ENCODE data around the gene ZNF500.

The ZNF500 gene

GRCh38 chr16:4767872-4768548, 1.0 kb upstream of the ZNF500 start:
- peak; percentile 16 for DNase-seq
- Histone ChIP-seq H3F3A (ENCODE audit: insufficient read depth, low read length) (peaks cover 17% of the 10 kb centered on the region; the same call in 1 of the 2 replicates), H3K9me2 (replicated peaks; ENCODE audit: insufficient read depth, low read length) (no peaks in the 10 kb centered on the region), H3K36me3 (replicated peaks; ENCODE audit: insufficient read depth, low read length) (no peaks in the 10 kb centered on the region), H3K4me3 (ENCODE audit: low read length) (peak overlapping the region; percentile 62), H3K9me3 (replicated peaks; ENCODE audit: insufficient read depth, low read length) (no peaks in the 10 kb centered on the region), H3K9ac (ENCODE audit: low read length) (peak overlapping the region; percentile 10; the same call in 1 of the 2 replicates), H3K27me3 (replicated peaks; ENCODE audit: insufficient read depth, low read length) (no peaks in the 10 kb centered on the region), H3K4me2 (ENCODE audit: low read depth, low read length) (peak overlapping the region; percentile 94), H4K20me1 (ENCODE audit: insufficient read depth, low read length) (no peaks in the 10 kb centered on the region), H3K4me1 (ENCODE audit: low read length) (peaks cover 10% of the 10 kb centered on the region; the same call in 1 of the 2 replicates), H3K27ac (ENCODE audit: low read length) (no peak overlapping the region), H2AFZ (ENCODE audit: low read length) (peak overlapping the region; percentile 69), H3K79me2 (ENCODE audit: low read length) (peaks cover 19% of the 10 kb centered on the region)
- TF ChIP-seq CTCF (IDR thresholded peaks at IDR 0.05; ENCODE audit: low read length) = no peak
- no peak for TF ChIP-seq EZH2 (optimal IDR thresholded peaks at IDR 0.05; ENCODE audit: low read depth, low read length)
- TF ChIP-seq EZH2phosphoT487 (IDR thresholded peaks at IDR 0.05; ENCODE audit: low read length) = no peak

- peaks cover 17% of the 10 kb centered on the region; the same call in 1 of the 2 replicates for H3F3A ChIP-seq (ENCODE audit: insufficient read depth, low read length)
- no peaks in the 10 kb centered on the region for H3K9me3 ChIP-seq (replicated peaks; ENCODE audit: insufficient read depth, low read length)
- no peaks in the 10 kb centered on the region for H4K20me1 ChIP-seq (ENCODE audit: insufficient read depth, low read length)
- no peaks in the 10 kb centered on the region for H3K27me3 ChIP-seq (replicated peaks; ENCODE audit: insufficient read depth, low read length)
- no peaks in the 10 kb centered on the region for H3K36me3 ChIP-seq (replicated peaks; ENCODE audit: insufficient read depth, low read length)
- peaks cover 19% of the 10 kb centered on the region for H3K79me2 ChIP-seq (ENCODE audit: low read length)
- no peaks in the 10 kb centered on the region for H3K9me2 ChIP-seq (replicated peaks; ENCODE audit: insufficient read depth, low read length)
- H3K4me3 ChIP-seq (ENCODE audit: low read length) = peak overlapping the region; percentile 99
- peak overlapping the region; percentile 93; the same call in 1 of the 2 replicates for H3K9ac ChIP-seq (ENCODE audit: low read length)
- no peak overlapping the region; the same call in 1 of the 2 replicates for H3K27ac ChIP-seq (ENCODE audit: low read length)
- TF ChIP-seq CTCF (IDR thresholded peaks at IDR 0.05; ENCODE audit: low read length) (no peak), EZH2 (optimal IDR thresholded peaks at IDR 0.05; ENCODE audit: low read depth, low read length) (no peak), EZH2phosphoT487 (IDR thresholded peaks at IDR 0.05; ENCODE audit: low read length) (no peak)
- H3K4me2 ChIP-seq (ENCODE audit: low read depth, low read length) = peak overlapping the region; percentile 80
- DNase-seq = no peak
- peak overlapping the region; percentile 99 for H2AFZ ChIP-seq (ENCODE audit: low read length)
- peaks cover 10% of the 10 kb centered on the region; the same call in 1 of the 2 replicates for H3K4me1 ChIP-seq (ENCODE audit: low read length)
These were observed 1.2 kb downstream of the ZNF500 start for GRCh38 chr16:4765511-4766474.

- H3K36me3 ChIP-seq (replicated peaks; ENCODE audit: insufficient read depth, low read length) = no peaks in the 10 kb centered on the region
- no peaks in the 10 kb centered on the region for H4K20me1 ChIP-seq (ENCODE audit: insufficient read depth, low read length)
- no peak overlapping the region for H3K4me2 ChIP-seq (ENCODE audit: low read depth, low read length)
- H3K9me2 ChIP-seq (replicated peaks; ENCODE audit: insufficient read depth, low read length) = no peaks in the 10 kb centered on the region
- no peaks in the 10 kb centered on the region for H3K9me3 ChIP-seq (replicated peaks; ENCODE audit: insufficient read depth, low read length)
- no peak overlapping the region for H3K27ac ChIP-seq (ENCODE audit: low read length)
- TF ChIP-seq EZH2phosphoT487 (IDR thresholded peaks at IDR 0.05; ENCODE audit: low read length) (no peak), CTCF (IDR thresholded peaks at IDR 0.05; ENCODE audit: low read length) (no peak), EZH2 (optimal IDR thresholded peaks at IDR 0.05; ENCODE audit: low read depth, low read length) (no peak)
- H3K79me2 ChIP-seq (ENCODE audit: low read length) = peaks cover 19% of the 10 kb centered on the region
- no peaks in the 10 kb centered on the region for H3K27me3 ChIP-seq (replicated peaks; ENCODE audit: insufficient read depth, low read length)
- no peak for DNase-seq
- peaks cover 13% of the 10 kb centered on the region; the same call in 1 of the 2 replicates for H3F3A ChIP-seq (ENCODE audit: insufficient read depth, low read length)
- no peak overlapping the region for H2AFZ ChIP-seq (ENCODE audit: low read length)
- H3K9ac ChIP-seq (ENCODE audit: low read length) = no peak overlapping the region
- no peak overlapping the region for H3K4me3 ChIP-seq (ENCODE audit: low read length)
- peaks cover 10% of the 10 kb centered on the region; the same call in 1 of the 2 replicates for H3K4me1 ChIP-seq (ENCODE audit: low read length)
These were observed 3.2 kb downstream of the ZNF500 start for GRCh38 chr16:4763791-4764190.

Data from MM.1S (cell line).